Uterus (tissue), 2 donors: Measurements from ENCODE around the gene PRKAB1.

ENCODE experiments used
- POLR2A ChIP-seq, 2 donors: fragments of 450-650 bp; IDR thresholded peaks; one replicate each; pipeline ENCODE4 v1.6.1; 2016; ENCODE audit warnings: antibody characterized with exemption in 2 of 2, mild to moderate bottlenecking in 1 of 2, moderate library complexity in 1 of 2
- TF ChIP-seq, protein P1 (sequence below), 4 experiments: fragments of 200-600 bp in 2 of 4; fragments of 450-650 bp in 2 of 4; sonication (generic) in 2 of 4; IDR thresholded peaks; one replicate each; pipeline ENCODE4 v1.5.1; 2016 to 2019; ENCODE audit warnings: antibody characterized with exemption in 4 of 4, mild to moderate bottlenecking in 2 of 4, moderate library complexity in 1 of 4

DNA sequence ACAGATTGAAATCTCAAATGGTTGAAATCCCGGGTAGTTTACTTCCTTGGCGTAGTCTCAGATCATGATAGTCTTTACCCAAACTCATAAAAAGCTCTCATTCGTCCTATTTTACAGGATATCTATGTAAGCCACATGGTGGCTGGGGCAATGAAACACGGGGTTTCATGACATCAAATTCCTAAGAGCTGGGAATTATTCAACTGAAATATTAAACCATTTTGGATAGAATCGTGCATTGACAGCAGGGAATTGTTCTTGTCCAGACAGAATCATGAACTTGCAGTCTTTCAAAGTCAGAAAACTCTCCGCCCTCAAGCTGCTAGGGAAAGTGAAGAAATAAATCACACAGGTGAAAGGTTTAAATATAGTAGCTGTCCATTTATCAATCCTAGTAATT lies 33.2 kb upstream of the PRKAB1 start:
- TF ChIP-seq, protein P1, sequence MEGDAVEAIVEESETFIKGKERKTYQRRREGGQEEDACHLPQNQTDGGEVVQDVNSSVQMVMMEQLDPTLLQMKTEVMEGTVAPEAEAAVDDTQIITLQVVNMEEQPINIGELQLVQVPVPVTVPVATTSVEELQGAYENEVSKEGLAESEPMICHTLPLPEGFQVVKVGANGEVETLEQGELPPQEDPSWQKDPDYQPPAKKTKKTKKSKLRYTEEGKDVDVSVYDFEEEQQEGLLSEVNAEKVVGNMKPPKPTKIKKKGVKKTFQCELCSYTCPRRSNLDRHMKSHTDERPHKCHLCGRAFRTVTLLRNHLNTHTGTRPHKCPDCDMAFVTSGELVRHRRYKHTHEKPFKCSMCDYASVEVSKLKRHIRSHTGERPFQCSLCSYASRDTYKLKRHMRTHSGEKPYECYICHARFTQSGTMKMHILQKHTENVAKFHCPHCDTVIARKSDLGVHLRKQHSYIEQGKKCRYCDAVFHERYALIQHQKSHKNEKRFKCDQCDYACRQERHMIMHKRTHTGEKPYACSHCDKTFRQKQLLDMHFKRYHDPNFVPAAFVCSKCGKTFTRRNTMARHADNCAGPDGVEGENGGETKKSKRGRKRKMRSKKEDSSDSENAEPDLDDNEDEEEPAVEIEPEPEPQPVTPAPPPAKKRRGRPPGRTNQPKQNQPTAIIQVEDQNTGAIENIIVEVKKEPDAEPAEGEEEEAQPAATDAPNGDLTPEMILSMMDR (IDR thresholded peaks at IDR 0.05) = no peak
- TF ChIP-seq POLR2A (IDR thresholded peaks at IDR 0.05) = no peak
